GM19328 (cell line): ENCODE measurements around the gene CHCHD2.
"Not testable (repeated sequence)": the region's sequence is repeated elsewhere in the genome, so short reads cannot be mapped to it uniquely, and the experiment has no call there.

Experiments used
- ATAC-seq: cut with Tn5 transposase; IDR thresholded peaks from one replicate; pipeline ENCODE4 v1.9.1; 2021; ENCODE audit warnings: mild to moderate bottlenecking, moderate library complexity; ENCODE audit not compliant: unreplicated experiment

Gene CHCHD2, protein sequence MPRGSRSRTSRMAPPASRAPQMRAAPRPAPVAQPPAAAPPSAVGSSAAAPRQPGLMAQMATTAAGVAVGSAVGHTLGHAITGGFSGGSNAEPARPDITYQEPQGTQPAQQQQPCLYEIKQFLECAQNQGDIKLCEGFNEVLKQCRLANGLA

DNA sequence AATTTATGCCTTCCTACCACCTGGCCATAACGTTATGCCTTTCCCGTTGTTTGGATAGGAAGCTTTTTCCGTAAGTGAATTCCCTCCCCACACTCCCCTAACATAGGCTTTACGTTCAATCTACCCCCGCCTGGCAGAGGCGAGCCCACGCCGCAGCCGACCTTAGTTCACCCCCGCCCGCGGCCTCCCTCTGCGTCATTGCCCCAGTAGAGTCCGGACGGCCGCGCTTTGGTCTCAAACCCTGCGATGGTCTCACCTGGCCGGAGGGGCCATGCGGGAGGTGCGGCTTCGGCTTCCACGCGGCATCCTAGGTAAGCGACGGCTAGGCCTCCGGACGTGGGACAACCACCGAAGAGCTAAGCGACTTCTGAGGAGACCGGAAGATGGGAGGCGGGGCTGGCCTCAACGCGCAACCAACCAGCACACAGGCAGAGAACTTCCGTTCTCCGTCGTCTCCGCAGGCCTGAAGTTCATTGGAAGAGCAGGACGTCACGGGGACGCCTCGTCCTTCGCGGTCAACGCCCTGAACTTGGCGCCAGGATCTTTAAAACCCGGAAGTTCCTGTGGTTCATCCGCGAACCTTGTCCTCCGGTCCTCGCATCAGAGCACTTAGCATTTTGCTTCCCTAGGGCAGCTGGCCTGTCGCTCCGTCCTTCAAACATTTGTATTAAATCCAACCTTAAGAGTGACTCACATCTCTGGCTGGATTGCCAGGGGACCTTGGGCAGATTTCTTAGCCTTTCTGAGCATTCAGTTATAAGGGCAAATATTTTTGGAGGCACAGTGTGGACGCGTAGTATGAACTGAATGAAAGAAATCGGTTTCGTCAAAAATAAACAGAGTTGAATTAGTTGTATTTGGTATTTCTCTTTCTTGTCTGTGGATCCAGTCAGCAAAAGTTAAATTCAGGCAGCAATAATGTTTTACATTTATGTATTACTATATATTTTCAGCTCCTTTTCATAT lies at the start of gene CHCHD2:
CHCHD2 (minus strand) TSS at position 369 of the 966 bp plus-strand sequence; CDS start at position 306, 63 bp downstream.
- ATAC-seq, result peak; percentile 99

DNA sequence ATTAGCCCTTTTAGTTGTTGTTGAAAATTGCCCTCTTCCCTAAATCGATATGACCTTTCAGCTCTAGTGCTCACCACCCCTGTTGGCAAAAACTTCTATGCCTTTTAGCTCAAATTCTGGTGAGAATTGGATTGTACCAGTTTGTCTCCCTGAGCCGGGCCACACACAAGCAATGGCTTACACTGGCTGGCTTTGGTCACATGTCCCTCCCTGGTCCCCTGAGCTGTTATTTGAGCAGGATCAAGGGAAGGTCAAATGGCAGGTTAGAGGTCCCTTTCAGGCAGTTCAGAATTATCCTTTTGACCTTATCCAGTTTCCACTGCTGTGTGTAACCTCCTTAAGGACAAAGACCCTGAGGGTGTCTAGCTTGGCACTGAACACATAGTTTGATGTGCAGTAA lies 24.8 kb upstream of the CHCHD2 start:
- not testable (repeated sequence) for ATAC-seq

DNA sequence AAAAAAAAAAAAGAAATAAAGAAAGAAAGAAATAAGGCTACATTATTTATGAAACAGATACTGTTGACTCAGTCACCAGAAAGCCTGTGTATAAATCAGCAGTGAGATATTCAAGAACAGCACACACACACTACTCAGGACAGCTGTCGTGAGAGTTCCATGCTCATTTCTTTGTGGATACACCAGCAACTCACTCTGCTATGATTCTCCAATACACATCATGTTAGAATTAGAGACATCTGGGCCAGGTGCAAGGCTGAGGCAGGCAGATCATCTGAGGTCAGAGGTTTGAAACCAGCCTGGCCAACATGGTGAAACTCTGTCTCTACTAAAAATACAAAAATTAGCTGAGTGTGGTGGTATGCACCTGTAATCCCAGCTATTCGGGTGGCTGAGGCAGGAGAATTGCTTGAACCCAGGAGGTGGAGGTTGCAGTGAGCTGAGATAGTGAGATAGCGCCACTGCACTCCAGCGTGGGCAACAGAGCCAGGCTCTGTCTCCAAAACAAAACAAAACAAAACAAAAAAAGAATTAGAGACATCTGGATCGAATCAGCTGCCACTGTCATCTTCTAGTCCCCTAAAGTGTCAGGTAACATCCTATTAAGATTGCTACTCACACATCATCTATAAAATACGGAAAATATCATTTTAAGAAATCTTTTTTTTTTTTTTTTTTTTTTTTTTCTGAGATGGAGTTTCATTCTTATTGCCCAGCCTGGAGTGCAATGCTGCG lies 21.1 kb upstream of the CHCHD2 start:
- ATAC-seq, result no peak

DNA sequence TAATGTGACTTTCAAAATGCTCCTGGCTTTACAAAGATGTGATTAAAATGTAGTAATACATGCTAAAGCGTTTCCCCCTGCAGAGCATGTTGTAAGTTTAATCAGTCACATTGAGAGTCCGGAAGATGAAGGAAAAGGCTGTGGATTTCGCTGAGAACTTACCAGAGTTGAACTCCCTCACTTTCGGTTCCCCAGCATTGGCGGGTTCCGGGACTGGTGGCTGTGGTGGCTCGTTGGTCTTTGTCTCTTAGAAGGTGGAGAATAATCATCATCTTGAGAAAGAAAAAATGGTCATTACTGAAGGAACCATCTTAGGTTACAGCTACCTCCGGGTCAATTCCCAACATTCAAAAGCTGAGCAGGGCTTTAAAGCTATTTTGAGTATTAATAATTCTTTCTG lies 19.6 kb upstream of the CHCHD2 start:
- ATAC-seq, result no peak

DNA sequence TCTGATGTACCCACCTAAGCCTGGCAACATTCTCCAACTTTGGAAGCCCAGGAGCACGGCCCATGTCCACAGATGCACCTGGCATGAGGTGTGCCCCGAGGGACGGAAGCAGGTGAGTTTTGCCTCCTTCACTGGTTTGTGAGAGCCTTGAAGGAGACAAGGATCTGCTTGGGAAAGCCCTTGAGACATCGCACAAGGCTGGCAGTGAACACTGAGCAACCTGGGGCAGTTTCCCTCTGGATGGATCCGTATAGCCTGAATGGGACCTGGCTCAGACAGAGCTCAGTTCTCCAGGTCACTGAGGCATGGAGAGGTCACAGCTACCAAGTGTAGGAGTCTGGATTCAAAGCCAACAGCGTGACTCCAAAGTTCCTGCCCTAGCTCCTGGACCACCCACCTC lies 18.7 kb upstream of the CHCHD2 start:
- ATAC-seq, result no peak

DNA sequence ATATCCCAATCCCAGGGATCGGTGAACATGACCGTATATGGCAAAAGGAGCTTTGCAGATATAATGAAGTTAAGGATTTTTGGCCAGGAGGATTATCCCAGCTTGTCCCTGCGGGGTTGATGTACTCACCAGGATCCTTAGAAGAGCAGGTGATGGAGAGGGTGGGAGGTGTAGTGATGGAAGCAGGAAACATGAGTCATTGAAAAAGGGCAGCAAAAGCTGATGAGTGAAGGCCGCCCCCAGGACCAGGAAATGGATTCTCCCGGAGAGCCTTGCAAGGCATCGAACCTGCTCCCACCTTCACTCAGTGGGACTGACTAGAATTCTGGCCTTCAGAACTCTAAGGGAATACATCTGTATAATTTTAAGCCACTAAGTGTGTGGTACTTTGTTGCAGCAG lies 15.2 kb upstream of the CHCHD2 start:
- ATAC-seq, result no peak

DNA sequence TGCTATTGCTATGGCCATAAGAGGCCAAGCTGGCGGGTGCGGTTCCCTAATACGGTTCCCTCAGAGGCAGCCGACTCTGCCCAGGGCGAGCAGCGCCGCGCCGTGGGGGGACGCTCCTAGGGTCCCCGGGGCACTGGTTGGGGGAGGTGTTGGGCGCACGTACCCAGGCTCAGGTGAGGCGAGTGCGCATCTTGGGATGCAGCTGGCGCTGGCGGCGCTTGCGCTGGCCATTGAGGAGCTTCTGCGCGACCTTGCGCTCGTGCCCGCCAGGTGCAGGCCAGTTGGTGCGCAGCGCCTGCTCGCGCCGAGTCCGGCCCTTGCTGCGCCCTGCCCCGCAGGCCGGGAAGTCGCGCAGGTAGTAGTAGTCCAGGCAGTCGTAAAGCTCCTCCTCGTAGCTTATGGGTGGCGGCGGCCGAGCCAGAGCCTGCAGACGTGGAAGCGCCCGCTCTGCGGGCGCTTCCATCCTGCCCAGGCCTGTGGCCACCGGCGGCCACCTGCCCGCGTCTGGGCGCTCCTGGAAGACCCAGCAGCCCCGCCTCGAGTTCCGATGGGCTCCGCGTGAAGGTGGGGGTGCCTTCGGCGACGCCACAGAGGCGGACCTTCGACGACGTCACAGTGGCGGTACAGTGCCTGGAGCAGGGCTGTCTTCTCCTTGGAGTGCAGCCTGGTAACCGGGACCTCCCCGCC lies 9.7 kb upstream of the CHCHD2 start, which contains the start of gene NUPR2:
NUPR2 (minus strand) TSS at position 566 of the 687 bp plus-strand sequence; CDS start at position 463, 103 bp downstream.
- ATAC-seq, result no peak

DNA sequence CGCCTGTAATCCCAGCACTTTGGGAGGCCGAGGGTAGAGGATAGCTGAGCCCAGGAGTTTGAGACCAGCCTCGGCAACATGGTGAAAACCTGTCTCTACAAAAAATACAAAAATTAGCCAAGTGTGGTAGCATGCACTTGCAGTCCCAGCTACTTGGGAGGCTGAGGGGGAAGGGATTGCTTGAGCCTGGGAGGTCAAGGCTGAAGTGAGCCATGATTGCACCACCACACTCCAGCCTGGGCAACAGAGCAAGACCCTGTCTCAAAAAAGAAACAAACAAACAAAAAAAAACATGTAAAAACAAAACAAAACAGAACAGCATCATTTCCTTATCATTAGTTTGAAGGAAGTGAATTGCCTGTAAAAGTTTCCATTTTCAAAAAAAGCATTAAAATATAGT lies 6.0 kb upstream of the CHCHD2 start:
- not testable (repeated sequence) for ATAC-seq

DNA sequence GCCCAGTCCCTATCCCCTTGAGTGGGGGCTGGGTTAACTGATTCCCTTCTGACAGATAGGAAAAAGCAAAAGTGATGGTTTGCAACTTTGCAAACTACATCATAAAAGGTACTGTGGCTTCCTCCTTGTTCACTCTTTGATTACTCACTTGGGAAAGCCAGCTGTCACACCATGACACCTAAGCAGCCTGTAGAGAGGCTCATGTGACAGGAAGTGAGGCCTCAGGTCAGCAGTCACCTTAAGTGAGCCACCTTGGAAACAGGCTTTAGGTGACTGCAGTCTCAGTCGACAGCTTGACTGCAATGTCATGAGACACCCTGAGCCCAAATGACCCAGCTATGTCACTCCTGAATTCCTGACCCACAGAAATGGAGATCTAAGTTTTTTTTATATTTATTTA lies 4.3 kb upstream of the CHCHD2 start:
- ATAC-seq, result no peak

DNA sequence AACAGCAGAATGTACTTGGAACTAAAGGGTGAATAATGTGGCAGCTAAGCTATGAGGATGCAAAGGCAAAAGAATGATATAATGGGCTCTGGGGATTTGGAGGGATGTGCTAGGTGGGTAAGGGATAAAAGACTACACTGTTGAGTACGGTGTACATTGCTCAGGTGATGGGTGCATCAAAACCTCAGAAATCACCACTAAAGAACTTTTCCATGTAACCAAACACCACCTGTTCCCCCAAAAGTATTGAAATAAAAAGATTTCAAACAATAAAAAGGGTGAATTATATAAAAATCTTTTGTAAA lies 1.6 kb upstream of the CHCHD2 start:
- ATAC-seq, result no peak

DNA sequence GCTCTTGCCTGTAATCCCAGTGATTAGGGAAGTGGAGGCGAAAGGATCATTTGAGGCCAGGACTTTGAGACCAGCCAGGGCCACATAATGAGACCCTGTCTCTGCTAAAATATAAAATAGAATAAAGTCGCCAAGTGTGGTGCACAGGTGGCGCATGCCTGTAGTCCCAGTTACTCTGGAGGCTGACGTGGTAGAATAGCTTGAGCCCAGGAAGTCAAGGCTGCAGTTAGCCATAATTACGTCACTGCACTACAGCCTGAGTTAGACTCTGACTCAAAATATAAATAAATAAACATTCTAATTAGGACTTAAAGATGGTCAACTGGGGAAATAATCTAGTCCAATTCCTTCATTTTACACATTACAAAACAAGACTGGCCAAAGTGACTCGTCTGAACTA lies 768 bp downstream of the CHCHD2 start:
- ATAC-seq, result no peak

DNA sequence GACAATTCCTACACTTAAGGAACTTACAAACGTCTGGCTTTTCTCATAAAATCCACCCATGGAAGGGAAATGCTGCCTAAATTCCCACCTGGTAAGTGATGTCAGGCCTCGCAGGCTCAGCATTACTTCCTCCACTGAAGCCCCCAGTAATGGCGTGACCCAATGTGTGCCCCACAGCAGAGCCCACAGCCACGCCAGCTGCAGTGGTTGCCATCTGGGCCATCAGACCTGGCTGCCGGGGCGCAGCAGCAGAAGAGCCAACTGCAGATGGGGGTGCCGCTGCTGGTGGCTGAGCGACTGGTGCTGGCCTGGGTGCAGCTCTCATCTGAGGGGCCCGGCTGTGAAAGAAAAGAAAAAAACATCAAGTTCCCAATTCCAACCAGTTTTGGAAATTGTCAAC lies 2.1 kb downstream of the CHCHD2 start:
- not testable (repeated sequence) for ATAC-seq

DNA sequence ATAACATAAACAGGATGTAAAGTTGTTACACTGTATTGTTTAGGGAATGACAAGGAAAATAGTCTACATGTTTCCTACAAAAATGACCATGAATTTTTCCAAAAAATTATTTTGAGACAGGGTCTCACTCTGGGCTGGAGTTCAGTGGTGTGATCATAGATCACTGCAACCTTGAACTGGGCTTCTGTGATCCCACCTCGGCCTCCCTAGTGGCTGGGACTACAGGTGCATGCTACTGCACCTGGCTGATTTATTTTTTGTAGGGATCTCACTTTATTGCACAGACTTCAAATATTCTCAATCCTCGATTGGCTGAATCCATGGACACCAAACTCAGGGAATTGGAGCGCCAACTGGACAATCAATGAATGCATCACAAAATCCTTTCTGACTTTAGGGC lies 6.6 kb downstream of the CHCHD2 start:
- ATAC-seq, result no peak

DNA sequence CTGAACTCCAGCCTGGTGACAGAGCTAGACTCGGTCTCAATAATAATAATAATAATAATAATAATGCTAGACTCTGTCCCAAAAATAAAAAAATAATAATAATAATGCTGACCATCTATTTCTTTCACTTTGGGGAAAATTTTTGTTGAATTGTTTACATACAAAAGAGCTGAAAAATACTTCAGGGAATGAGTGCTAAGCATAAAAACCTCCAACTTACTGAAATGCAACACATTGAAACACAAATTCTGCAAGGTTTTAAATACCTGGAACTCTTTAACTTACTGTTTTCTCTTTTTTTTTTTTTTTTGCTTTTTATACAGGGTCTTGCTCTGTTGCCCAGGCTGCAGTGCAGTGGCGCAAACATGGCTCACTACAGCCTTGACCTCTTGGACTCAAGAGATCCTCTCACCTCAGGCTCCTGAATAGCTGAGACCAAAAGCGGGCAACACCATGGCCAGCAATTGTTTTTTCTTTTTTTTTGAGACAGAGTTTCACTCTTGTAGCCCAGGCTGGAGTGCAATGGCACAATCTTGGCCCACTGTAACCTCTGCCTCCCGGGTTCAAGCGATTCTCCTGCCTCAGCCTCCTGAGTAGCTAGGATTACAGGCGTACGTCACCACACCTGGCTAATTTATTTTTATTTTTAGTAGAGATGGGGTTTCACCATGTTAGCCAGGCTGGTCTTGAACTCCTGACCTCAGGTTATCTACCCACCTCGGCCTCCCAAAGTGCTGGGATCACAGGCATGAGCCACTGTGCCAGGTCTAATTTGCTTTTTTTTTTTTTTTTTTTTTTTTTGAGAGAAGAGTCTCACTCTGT lies 7.9 kb downstream of the CHCHD2 start:
- not testable (repeated sequence) for ATAC-seq

DNA sequence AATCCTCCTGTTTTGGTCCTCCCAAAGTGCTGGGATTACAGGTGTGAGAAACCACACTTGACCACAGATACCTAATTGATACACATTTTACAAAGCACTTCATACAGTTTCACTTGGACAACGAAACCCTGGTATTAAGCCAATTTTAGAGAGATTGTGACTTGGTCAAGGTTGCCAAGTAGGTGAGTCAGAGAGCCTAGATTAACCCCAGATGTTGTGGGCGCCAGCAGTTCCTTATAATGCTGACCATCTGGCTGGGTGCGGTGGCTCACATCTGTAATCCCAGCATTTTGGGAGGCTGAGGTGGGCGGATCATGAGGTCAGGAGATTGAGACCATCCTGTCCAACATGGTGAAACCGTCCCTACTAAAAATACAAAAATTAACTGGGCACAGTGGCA lies 8.6 kb downstream of the CHCHD2 start:
- ATAC-seq, result no peak

DNA sequence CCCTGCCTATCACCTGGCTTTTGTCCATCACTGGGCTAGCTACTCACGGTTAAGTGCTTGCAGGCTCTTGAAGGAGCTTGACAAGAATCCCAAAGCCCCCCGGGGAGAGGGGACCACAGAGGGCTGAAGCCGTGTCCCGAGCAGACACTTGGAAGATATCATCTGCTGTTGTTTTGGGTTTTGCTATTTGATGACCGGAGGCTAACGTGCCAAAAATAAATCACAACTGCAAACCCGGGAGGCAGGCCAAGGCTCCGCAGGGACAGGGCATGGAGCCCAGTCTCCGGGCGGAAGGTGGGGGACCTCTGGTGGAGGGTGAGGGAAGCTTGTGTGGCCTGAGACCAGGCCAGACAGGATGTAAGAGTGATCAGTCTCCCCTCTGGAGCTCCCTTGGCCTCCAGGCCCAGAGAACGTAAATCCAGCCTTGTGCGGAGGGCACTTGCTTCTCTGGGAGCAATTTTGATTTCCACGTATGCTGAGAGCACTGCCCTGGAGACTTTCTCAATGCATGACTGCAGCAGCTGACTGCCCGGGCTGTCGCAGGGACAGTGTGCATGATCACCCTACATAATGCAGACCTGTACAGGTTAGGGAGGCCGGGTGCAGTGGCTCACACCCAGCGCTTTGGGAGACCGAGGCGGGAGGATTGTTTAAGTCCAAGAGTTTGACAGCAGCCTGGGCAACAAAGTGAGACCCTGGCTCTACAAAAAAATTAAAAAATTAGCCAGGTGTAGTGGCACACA lies 13.3 kb downstream of the CHCHD2 start, which contains the start of gene PHKG1:
PHKG1 (minus strand) TSS at position 164 of the 743 bp plus-strand sequence. CDS start 4,011 bp downstream, outside the sequence.
- no peak for ATAC-seq

DNA sequence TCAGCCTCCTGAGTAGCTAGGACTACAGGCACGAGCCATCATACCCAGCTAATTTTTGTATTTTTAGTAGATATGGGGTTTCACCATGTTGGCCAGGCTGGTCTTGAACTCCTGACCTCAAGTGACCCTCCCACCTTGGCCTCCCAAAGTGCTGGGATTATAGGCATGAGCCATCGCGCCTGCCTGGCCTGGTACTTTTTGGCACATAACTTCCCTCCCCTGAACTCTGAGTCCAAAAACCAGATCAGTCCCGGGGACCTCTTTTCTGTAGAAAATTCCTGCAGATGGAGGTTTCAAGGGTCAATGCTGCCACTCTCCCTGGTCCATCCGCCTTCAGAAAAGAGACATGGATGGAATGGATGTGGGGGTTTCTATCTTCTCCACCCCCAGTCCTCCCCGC lies 13.9 kb downstream of the CHCHD2 start:
- not testable (repeated sequence) for ATAC-seq

DNA sequence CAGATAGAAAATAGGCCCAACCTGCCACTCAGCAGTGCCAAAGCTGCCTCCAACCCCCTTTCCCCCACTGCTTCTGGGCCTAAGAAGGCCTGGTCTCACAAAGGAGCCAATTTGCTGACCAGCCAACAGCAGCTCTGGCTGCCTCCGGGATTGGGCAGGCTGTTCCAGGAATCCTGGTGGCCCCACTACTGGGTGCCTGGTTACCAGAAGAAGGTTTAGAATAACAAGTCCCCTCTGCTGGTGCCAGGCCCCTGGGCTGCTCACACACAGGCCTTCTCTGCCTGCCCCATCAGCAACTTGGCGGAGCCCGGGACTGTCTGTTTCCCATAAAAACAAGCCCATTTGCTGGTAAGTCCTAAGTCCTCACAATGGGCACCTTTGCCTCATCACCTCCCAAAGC lies 14.7 kb downstream of the CHCHD2 start:
- no peak for ATAC-seq

DNA sequence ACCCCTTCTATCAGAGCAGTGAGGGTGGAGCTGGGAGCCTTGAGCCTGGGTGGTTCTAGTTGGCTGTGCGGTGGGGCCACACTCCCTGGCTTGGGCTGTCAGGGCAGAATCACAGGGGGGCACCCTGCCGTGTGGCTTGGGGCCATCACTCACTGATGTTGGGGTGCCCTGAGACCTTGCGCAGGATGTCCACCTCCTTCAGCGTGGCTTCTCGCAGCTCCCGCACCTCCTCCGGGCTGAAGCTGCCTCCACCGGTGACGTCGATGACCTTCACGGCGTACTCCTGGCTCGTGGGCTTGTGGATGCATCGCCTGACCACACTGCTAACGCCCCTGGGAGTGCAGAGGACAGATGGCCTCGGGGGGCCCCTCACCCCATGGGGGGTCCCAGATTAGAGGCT lies 18.8 kb downstream of the CHCHD2 start:
- ATAC-seq, result no peak
